H1 (cell line): ENCODE measurements around the gene OSTN. TPM values are rescaled to one million over a fixed set of nuclear protein-coding genes. Genes with fewer than 3 reads are reported as not detected.

Experiments
- CTCF ChIA-PET: fragments of 300-600 bp; sonication (Branson Sonifier 250); formaldehyde crosslinking; loops from one replicate; lab custom pipeline; 2021; ENCODE audit not compliant: partially characterized antibody; lab: Charles Lee
- POLR2A ChIA-PET: fragments of 300-600 bp; sonication (Branson Sonifier 250); formaldehyde crosslinking; loops from one replicate; lab custom pipeline; 2021; ENCODE audit warnings: inconsistent platforms; ENCODE audit not compliant: partially characterized antibody; lab: Charles Lee
- DNase-seq, 2 experiments: peaks; one replicate each; pipeline versions ENCODE4 v3.0.0 to v3.0.0-alpha.2; 2010 to 2022; ENCODE audit warnings: low spot score in 2 of 2, low read depth in 1 of 2, mixed read lengths in 1 of 2
- FAIRE-seq: peaks from 2 replicates; lab custom pipeline; 2011; peaks lifted over from hg19 to GRCh38; lab: Jason Lieb, UNC
- H2AFZ ChIP-seq: 2 replicates; pipeline ENCODE4 v1.8.1; 2012; ENCODE audit warnings: low read length, inconsistent platforms
- H2AK5ac ChIP-seq: 2 replicates; pipeline ENCODE4 v1.6.1; 2013; ENCODE audit warnings: low read depth, low read length
- H2BK120ac ChIP-seq: replicated peaks from 2 replicates; pipeline ENCODE3; 2013; ENCODE audit warnings: low read depth, low read length, inconsistent platforms
- H2BK12ac ChIP-seq: 2 replicates; pipeline ENCODE4 v1.6.1; 2013; ENCODE audit warnings: low read depth, low read length
- H2BK15ac ChIP-seq: 2 replicates; pipeline ENCODE4 v1.6.1; 2013; ENCODE audit warnings: low read length
- H2BK20ac ChIP-seq: 2 replicates; pipeline ENCODE4 v1.6.1; 2013; ENCODE audit warnings: low read length
- H2BK5ac ChIP-seq: 2 replicates; pipeline ENCODE4 v1.6.1; 2013; ENCODE audit warnings: low read depth, low read length
- H3K14ac ChIP-seq: 2 replicates; pipeline ENCODE4 v1.6.1; 2013; ENCODE audit warnings: inconsistent platforms; ENCODE audit not compliant: insufficient read length
- H3K18ac ChIP-seq: 2 replicates; pipeline ENCODE4 v1.6.1; 2013; ENCODE audit warnings: low read length; ENCODE audit errors: extremely low read depth
- H3K23ac ChIP-seq: 2 replicates; pipeline ENCODE4 v1.6.1; 2013; ENCODE audit warnings: inconsistent platforms; ENCODE audit not compliant: insufficient read length
- H3K23me2 ChIP-seq: 2 replicates; pipeline ENCODE4 v1.6.1; 2013; ENCODE audit warnings: low read depth, low read length
- H3K27ac ChIP-seq: 2 replicates; pipeline ENCODE4 v1.6.1; 2011; ENCODE audit warnings: low read depth, low read length, inconsistent platforms
- H3K27me3 ChIP-seq, 4 experiments: replicated peaks in 1 of 4; 1 replicate in 1 of 4; 2 replicates in 3 of 4; pipeline versions ENCODE4 v1.6.1 to v1.8.1; 2011 to 2013; ENCODE audit warnings: low read length in 3 of 4, mild to moderate bottlenecking in 3 of 4, inconsistent platforms in 2 of 4, mixed read lengths in 2 of 4, moderate library complexity in 1 of 4; ENCODE audit not compliant: control insufficient read depth in 3 of 4, insufficient read depth in 3 of 4; ENCODE audit errors: extremely low read depth in 1 of 4
- H3K36me3 ChIP-seq, 4 experiments: 2 replicates each; pipeline versions ENCODE4 v1.6.1 to v1.8.1; 2011 to 2013; ENCODE audit warnings: mild to moderate bottlenecking in 4 of 4, low read length in 3 of 4, moderate library complexity in 2 of 4, control low read depth in 1 of 4, inconsistent platforms in 1 of 4; ENCODE audit not compliant: insufficient read depth in 4 of 4, control insufficient read depth in 2 of 4
- H3K4ac ChIP-seq: replicated peaks from 2 replicates; pipeline ENCODE3; 2013; ENCODE audit warnings: low read length, low read depth, mixed read lengths, inconsistent platforms; ENCODE audit not compliant: insufficient read length
- H3K4me1 ChIP-seq, 4 experiments: replicated peaks in 1 of 4; 1 replicate in 1 of 4; 2 replicates in 3 of 4; pipeline versions ENCODE4 v1.6.1 to v1.8.1; 2011 to 2013; ENCODE audit warnings: low read length in 3 of 4, inconsistent platforms in 2 of 4, mixed read lengths in 1 of 4; ENCODE audit not compliant: insufficient read depth in 4 of 4, control insufficient read depth in 3 of 4
- H3K4me2 ChIP-seq, 2 experiments: 2 replicates each; pipeline versions ENCODE4 v1.6.1 to v1.8.1; 2011 to 2013; ENCODE audit warnings: low read depth in 2 of 2, low read length in 2 of 2, control low read depth in 1 of 2, inconsistent platforms in 1 of 2, mild to moderate bottlenecking in 1 of 2; ENCODE audit not compliant: insufficient read depth in 1 of 2
- H3K4me3 ChIP-seq, 4 experiments: fragments of 200-600, 300-600 bp in 1 of 4; sonication (generic), shearing (Covaris generic), sonication (Bioruptor Twin) in 1 of 4; 2 replicates each; pipeline versions ENCODE4 v1.5.1 to v1.8.1; 2011 to 2016; ENCODE audit warnings: low read length in 4 of 4, low read depth in 3 of 4, control low read depth in 2 of 4, inconsistent platforms in 2 of 4, mild to moderate bottlenecking in 2 of 4, mixed read lengths in 1 of 4, moderate library complexity in 1 of 4; ENCODE audit not compliant: insufficient read depth in 2 of 4; ENCODE audit errors: extremely low read depth in 1 of 4
- H3K56ac ChIP-seq: replicated peaks from 2 replicates; pipeline ENCODE3; 2013; ENCODE audit warnings: low read depth, mild to moderate bottlenecking, mixed read lengths, low read length, inconsistent platforms; ENCODE audit not compliant: insufficient read length
- H3K79me1 ChIP-seq: 2 replicates; pipeline ENCODE4 v1.6.1; 2013; ENCODE audit warnings: low read depth, low read length, control low read depth
- H3K79me2 ChIP-seq, 2 experiments: 2 replicates each; pipeline versions ENCODE4 v1.6.1 to v1.8.1; 2012 to 2013; ENCODE audit warnings: low read length in 2 of 2, mild to moderate bottlenecking in 2 of 2, inconsistent platforms in 1 of 2; ENCODE audit not compliant: insufficient read depth in 2 of 2, control insufficient read depth in 1 of 2
- H3K9ac ChIP-seq, 4 experiments: replicated peaks in 1 of 4; 1 replicate in 1 of 4; 2 replicates in 3 of 4; pipeline versions ENCODE4 v1.6.1 to v1.8.1; 2011 to 2013; ENCODE audit warnings: low read depth in 3 of 4, low read length in 3 of 4, control low read depth in 2 of 4, mild to moderate bottlenecking in 2 of 4, moderate library complexity in 2 of 4, inconsistent platforms in 1 of 4; ENCODE audit errors: extremely low read depth in 1 of 4
- H3K9me3 ChIP-seq, 2 experiments: 2 replicates each; pipeline versions ENCODE4 v1.6.1 to v1.8.1; 2012 to 2013; ENCODE audit warnings: mild to moderate bottlenecking in 2 of 2, moderate library complexity in 2 of 2, control low read depth in 1 of 2, inconsistent platforms in 1 of 2, low read depth in 1 of 2, low read length in 1 of 2, mixed read lengths in 1 of 2; ENCODE audit not compliant: insufficient read depth in 2 of 2
- H4K20me1 ChIP-seq, 2 experiments: replicated peaks in 1 of 2; 2 replicates each; pipeline versions ENCODE3 to v1.8.1; 2011 to 2013; ENCODE audit warnings: inconsistent platforms in 2 of 2, low read length in 2 of 2, mild to moderate bottlenecking in 1 of 2; ENCODE audit not compliant: insufficient read depth in 2 of 2, control insufficient read depth in 1 of 2
- H4K5ac ChIP-seq: 2 replicates; pipeline ENCODE4 v1.6.1; 2013; ENCODE audit warnings: low read length, low read depth, mixed read lengths, inconsistent platforms; ENCODE audit not compliant: insufficient read length
- H4K8ac ChIP-seq: 2 replicates; pipeline ENCODE4 v1.8.0; 2013; ENCODE audit warnings: mild to moderate bottlenecking, moderate library complexity, low read length, inconsistent platforms; ENCODE audit not compliant: insufficient read depth; ENCODE audit errors: extremely low read depth
- H4K91ac ChIP-seq: replicated peaks from 2 replicates; pipeline ENCODE3; 2013; ENCODE audit warnings: low read length, mixed read lengths, inconsistent platforms; ENCODE audit not compliant: insufficient read length
- EP300 ChIP-seq, 2 experiments: IDR thresholded peaks; 1 replicate in 1 of 2; 2 replicates in 1 of 2; pipeline ENCODE4 v1.6.1; 2011 to 2012; ENCODE audit warnings: low read depth in 2 of 2, low read length in 2 of 2, mild to moderate bottlenecking in 2 of 2, borderline replicate concordance in 1 of 2, inconsistent platforms in 1 of 2, moderate library complexity in 1 of 2
- HDAC2 ChIP-seq, 2 experiments: fragments of 300-600 bp in 1 of 2; sonication (generic) in 1 of 2; IDR thresholded peaks; 2 replicates each; pipeline ENCODE4 v1.6.1; 2011 to 2012; ENCODE audit warnings: low read depth in 2 of 2, low read length in 2 of 2, mild to moderate bottlenecking in 2 of 2, moderate library complexity in 2 of 2, borderline replicate concordance in 1 of 2, inconsistent platforms in 1 of 2
- WGBS, 2 experiments: shearing (Covaris generic) in 1 of 2; methylation state at CpG; one replicate each; pipeline versions ENCODE4 v1.1.6 to v1.1.7; 2013 to 2015; ENCODE audit warnings: low lambda C conversion rate in 2 of 2, mixed read lengths in 2 of 2, inconsistent platforms in 1 of 2, low coverage in 1 of 2, missing lambda C conversion rate in 1 of 2; ENCODE audit not compliant: insufficient replicate concordance in 2 of 2, insufficient coverage in 1 of 2, insufficient read length in 1 of 2; ENCODE audit errors: extremely low coverage in 1 of 2, missing lambda C conversion rate in 1 of 2; 5-methylcytosine and 5-hydroxymethylcytosine counted together
- polyA plus RNA-seq, 7 experiments: library from polyadenylated mRNA; depleted of rRNA in 3 of 7; stranded (reverse) in 5 of 7; unstranded in 2 of 7; fragments of >200 nt in 5 of 7; fragments of 200-250 nt in 2 of 7; gene quantifications; 1 replicate in 5 of 7; 2 replicates in 1 of 7; 4 replicates in 1 of 7; pipeline versions ENCODE4 v1.2.1 to v1.2.3, GENCODE V29; 2011 to 2013; ENCODE audit warnings: missing spikeins in 2 of 7, mixed read lengths in 2 of 7
- total RNA-seq: library from RNA; stranded (reverse); fragmentation: NEBNext Ultra II Directional; extraction: Animal tissue kit (Norgen Biotek cat#: 25700); gene quantifications from 2 replicates; pipeline ENCODE4 v1.2.1, GENCODE V29; 2021

Gene OSTN
- total and polyA plus RNA-seq, 2 of the 8 experiments (the other 6 are each of a cell fraction or from before 2014, with no cell fraction given): not detected

GRCh38 chr3:191236646-191237045 is 37.6 kb downstream of the OSTN start:
- Histone ChIP-seq H3K9me3 (no peaks in the 10 kb centered on the region), H3K18ac (no peak overlapping the region), H2BK5ac (no peak overlapping the region), H4K5ac (no peak overlapping the region), H3K4me2 (no peak overlapping the region), H2BK20ac (no peak overlapping the region), H4K20me1 (no peaks in the 10 kb centered on the region), H3K14ac (no peak overlapping the region), H4K8ac (no peak overlapping the region), H4K91ac (no peak overlapping the region), H2BK12ac (no peak overlapping the region), H2AFZ (no peak overlapping the region), H3K27ac (no peak overlapping the region), H3K79me1 (no peaks in the 10 kb centered on the region), H3K4me3 (no peak overlapping the region), H3K36me3 (no peaks in the 10 kb centered on the region), H2BK15ac (no peak overlapping the region), H3K4me1 (peaks cover 0 to 14% (median 2%) of the 10 kb centered on the region in 4 experiments; a peak in 3 of 7 replicates), H3K23me2 (no peaks in the 10 kb centered on the region), H2BK120ac (no peak overlapping the region), H3K56ac (no peak overlapping the region), H3K79me2 (no peaks in the 10 kb centered on the region), H3K27me3 (no peaks in the 10 kb centered on the region), H3K4ac (no peak overlapping the region), H3K9ac (no peak overlapping the region), H2AK5ac (no peak overlapping the region), H3K23ac (no peak overlapping the region)
- WGBS, 2 experiments: 86% methylated on average over 3 of the region's 3 CpGs; no CpG with 5 or more reads in 1 of the 2 experiments
- DNase-seq: no peak
- POLR2A ChIA-PET: no interaction called here
- CTCF ChIA-PET: no interaction called here
- no peak for FAIRE-seq
- no peak for TF ChIP-seq EP300 (IDR thresholded peaks at IDR 0.05; ENCODE audit: borderline replicate concordance in 1 of 2, low read depth in 2 of 2, low read length in 2 of 2)
- no peak for TF ChIP-seq HDAC2 (IDR thresholded peaks at IDR 0.05; ENCODE audit: borderline replicate concordance in 1 of 2, low read depth in 2 of 2, low read length in 2 of 2)
